HG03108 (cell line): Measurements from ENCODE around the gene PTP4A2.
A peak's percentile ranks its signal among the peaks of the same experiment; 100 is the strongest.
"Not testable (repeated sequence)": the region's sequence is repeated elsewhere in the genome, so short reads cannot be mapped to it uniquely, and the experiment has no call there.

ENCODE experiments used
- ATAC-seq: cut with Tn5 transposase; IDR thresholded peaks from one replicate; pipeline ENCODE4 v1.9.1; 2021; ENCODE audit warnings: moderate library complexity; ENCODE audit not compliant: unreplicated experiment

Gene PTP4A2

DNA sequence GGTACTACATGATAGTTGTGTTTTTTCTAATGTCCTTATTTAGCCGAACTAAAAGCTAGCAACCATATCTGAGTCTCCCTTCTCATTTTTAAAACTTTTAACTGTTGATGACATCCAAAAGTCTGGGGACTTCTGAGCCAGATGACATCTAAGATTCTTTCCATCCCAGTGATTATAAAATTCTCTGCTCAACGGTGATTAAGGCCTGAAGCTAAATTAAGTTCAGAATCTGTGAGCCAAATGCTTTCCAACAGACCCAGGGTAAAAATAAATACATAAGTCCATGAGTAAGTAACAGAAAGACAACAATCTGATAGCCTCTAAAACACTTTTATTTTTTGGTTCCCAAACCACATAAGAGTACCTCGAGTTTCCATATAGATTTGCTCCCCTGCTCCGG lies 13.1 kb upstream of the PTP4A2 start:
- no peak for ATAC-seq

DNA sequence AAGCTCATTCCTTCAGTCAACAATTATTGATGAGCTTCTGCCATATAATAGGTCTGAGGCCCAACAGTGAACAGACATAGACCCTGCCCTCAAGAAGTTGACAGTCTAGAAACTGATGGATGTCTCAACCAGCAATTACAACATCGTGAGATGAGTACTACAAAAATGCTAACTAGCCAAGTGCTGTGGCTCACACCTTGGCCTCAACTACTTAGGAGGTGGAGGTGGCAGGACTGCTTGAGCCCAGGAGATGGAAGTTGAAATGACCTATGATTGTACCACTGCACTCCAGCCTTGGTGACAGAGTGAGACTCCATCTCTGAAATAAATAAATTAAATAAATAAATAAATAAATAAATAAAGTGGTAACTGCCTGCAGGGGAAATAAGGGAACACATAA lies 11.7 kb upstream of the PTP4A2 start:
- ATAC-seq: no peak

- not testable (repeated sequence) for ATAC-seq
These were observed 7.5 kb upstream of the PTP4A2 start for GRCh38 chr1:31945677-31946076.

DNA sequence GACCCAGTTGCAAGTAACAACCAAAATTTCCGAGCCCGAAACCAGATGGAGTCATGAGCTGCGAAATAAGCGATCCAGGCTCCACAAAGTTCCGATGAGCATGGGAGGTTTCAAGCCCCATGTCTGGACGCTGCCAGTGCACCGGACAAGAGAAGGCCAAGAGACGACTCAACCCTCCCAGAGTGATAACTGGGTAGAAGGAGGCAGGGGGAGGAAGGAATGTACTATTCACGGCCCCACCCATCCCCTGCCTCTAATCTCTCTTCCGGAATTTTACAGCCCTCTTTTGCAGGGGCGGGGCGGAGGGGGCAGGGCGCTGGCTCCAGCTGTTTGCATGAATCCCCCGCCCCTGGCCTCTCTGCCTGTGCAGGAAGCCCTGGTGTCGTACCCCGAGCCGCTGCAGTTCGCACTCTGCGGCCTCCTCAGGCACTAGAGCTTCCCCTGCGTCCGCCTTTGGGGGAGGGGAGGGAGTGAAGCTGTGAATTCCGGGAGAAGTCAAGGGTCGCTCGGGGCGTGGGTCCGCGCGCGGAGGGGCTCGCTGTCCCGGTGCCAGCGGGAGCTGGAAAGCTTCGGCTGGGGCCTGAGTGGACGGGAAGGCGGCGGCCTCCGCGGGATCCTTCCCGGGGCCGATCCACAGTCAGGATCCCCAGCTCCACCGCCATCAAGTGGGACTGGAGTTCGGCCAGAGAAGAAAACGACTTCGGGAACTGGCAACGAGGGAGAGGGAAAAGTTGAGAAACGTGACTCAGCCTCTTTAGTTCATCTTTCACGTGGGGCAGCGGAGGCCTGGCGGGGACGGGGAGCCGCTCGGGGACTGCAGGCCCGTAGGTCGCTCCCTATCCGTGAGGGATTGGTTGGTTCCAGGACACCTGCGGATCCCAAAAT lies 6.3 kb upstream of the PTP4A2 start:
- peak; percentile 62 for ATAC-seq

DNA sequence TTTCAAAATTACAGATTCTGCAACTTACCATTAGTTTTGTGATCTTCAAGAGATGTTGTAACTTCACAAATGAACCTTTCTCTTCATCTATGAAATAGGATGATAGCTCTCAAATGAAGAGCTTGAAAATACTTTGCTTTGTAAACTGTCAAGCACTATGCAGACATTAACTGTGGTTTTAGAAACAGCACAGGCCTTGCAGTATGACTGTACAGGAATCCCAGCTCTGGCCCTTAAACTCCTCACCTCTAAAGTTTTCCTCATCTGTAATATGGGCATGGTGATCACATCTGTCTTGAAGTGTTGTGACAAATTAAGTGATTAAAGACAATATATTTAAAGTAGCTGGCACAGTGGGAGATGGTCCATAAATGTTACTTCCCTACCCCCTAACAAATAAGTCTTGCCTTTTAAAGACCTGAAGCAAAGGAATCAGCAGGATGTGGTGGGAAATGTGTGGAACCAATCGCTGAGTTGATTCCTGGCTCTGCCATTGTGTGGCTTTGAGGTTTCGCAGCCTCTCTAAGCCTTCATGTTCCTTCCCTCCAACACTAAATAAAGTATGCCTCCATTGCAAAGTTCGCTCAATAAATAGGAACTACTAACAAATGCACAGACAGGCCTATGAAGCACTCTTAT lies 5.5 kb upstream of the PTP4A2 start:
- no peak for ATAC-seq

- not testable (repeated sequence) for ATAC-seq
These were observed 3.9 kb upstream of the PTP4A2 start for GRCh38 chr1:31942061-31942460.

DNA sequence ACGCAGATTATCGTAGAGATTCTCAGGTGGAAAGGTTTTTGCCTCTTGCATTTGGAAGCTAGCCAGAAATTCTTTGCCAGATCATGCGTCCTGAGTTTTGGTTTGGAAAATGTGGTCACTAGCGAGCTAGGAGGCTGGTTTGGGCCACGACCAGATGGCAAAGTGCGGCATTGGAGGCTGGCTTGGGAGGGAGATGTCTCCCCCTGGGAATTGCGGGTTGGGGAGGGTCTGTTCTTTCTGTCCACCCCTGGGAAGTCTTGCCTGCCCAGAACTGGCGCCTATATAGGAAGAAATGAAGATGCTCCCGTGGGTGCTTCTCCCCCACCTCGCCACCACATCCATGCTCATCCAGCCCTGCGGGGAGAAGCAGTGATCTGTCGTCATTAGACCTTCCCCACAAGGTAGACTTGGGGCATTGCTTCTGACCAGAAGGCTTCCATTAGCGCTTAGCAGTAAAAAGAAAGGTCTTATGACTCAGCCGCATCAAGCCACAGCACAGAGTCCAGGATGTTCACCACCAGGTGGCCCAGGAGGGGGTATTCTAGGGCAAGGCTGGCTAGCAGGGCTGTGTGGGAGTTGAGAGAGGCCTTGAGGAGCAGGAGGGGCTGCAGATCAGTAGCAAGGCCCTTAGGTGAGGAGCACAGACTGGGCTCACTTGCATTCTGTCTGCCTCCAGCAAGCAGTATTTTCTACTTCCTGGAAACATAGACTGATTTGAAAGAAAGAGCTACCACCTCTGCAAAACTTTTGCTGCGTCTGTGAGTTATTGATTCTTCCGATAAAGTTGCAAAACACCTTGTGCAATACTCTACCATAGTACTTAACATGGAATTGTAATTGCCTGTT lies 1.5 kb upstream of the PTP4A2 start:
- peak; percentile 24 for ATAC-seq

GRCh38 chr1:31937300-31938183 lies 626 bp downstream of the PTP4A2 start:
- peak; percentile 17 for ATAC-seq

- no peak for ATAC-seq
These were observed 1.2 kb downstream of the PTP4A2 start for GRCh38 chr1:31936981-31937299.

- ATAC-seq: no peak
These were observed 1.7 kb downstream of the PTP4A2 start for GRCh38 chr1:31936278-31936980.

DNA sequence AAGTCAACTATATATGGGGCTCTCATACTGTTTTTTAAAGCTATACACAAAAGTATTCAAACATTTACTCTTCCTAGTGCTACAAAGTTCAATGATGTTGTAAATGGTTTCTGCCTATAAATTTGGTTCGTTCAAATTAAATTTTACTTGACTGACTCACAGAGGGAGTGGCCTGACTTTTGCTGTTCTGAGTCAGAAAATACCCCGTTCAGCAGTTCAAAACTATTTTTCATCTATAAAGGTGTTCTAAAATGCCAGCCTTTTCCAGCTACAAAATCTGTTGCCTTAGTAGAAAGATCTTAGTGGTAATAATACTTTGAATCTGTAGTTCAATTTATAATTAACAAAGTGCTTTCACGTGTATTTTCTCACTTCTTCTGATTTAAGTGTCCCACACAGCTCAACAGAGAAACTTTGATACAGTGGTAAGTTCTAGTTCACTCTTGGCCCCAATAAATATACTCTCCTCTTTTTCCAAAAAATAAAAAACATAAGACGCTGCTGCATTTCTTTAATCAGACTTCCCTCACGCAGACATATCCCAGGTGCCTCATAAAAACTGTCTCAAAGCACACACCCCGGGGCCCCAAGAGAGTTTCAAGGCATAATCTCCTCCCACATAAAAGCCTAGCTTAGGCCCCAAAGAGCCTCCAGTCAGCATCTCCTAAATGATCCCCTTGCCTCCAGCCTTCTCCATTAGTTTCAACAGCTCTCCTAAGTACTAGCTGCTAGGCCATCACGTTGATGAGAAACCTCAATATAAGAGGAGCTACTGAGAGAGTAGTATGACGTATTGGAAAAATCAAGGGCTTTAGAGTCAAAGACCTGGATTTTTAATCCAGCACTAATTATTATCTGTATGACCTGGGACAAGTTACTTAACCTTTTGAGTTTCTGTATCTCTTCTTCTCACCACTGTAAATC lies 3.2 kb downstream of the PTP4A2 start:
- ATAC-seq: no peak

GRCh38 chr1:31932491-31933316 lies 5.5 kb downstream of the PTP4A2 start:
- no peak for ATAC-seq

DNA sequence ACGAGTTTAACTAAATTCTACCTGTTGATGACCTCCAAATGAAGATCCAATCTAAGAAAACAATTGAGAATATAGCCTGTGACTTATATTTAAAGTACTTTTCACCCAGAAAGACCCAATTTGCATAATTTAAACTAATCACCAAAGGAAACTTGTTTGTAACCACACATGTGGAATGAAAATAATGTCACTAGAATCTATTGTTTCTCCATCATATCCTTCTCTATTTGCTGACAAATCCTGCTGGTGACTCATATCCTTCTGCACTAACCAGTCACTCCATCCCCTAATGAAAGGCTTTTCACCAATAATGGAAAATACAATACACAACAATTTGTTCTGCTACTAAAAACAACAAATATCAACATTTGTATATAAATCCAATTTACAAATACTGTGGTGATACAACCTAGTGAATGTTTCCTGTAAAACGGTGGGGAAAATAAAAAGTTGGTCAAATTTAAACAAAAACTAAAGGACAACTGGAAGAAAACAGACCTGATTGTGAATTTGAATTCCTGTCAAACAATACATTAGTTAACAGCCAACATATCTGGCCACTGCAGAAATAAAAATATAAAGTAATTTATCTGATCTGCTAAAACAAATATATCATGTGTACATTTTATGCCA lies 6.5 kb downstream of the PTP4A2 start:
- ATAC-seq: no peak

- no peak for ATAC-seq
These were observed 7.2 kb downstream of the PTP4A2 start for GRCh38 chr1:31930836-31931592.

DNA sequence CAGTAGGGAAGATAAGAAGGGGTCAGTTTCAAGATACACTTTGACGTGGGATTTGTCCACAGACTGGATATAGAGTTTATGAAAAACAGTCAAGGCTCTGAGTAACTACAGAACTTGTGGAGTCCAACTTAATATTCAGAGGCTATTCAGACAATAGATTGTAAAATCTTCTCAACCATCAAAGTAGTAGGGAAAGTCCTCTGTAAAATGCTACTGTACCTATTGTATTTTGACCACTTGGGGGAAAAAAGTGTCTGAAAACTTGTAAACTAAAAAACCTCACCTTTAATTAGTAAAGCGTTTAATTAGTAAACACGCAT lies 10.5 kb downstream of the PTP4A2 start:
- no peak for ATAC-seq

DNA sequence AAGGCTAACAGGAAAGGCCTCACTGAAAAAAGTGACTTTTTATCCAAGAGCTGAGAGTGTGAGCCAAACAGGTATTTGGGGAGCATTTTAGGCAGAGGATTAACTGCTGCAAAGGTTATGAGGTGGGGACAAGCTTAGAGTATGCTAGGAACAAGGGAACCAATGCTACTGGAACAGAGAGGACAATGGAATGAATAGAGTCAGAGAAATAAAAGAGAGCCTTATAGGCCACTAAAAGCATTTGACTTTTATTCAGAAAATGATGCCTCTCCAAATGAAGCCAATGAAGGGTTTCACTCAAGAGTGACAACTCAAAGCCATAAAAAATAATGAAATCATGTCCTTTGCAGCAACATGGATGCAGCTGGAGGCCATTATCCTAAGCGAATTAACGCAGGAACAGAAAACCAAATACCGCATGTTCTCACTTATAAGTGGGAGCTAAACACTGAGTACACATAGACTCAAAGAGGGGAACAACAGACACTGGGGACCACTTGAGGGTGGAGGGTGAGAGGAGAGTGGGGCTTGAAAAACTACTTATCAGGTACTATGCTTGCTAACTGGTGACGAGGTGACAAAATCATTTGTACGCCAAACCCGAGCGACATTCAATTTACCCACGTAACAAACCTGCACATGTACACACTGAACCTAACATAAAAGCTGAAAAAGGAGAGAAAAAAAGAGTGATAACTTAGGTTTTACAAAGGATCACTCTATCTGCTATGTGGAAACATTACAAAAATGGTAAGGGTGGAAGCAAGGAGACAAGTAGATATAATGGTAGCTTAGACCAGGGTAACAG lies 11.1 kb downstream of the PTP4A2 start:
- no peak for ATAC-seq
